Right hindlimb (tissue), 1 donor: ENCODE results near the gene EIF4A2.

Experiments
- DNase-seq: peaks from one replicate; pipeline ENCODE4 v3.0.0-alpha.2; 2018

EIF4A2 gene

DNA sequence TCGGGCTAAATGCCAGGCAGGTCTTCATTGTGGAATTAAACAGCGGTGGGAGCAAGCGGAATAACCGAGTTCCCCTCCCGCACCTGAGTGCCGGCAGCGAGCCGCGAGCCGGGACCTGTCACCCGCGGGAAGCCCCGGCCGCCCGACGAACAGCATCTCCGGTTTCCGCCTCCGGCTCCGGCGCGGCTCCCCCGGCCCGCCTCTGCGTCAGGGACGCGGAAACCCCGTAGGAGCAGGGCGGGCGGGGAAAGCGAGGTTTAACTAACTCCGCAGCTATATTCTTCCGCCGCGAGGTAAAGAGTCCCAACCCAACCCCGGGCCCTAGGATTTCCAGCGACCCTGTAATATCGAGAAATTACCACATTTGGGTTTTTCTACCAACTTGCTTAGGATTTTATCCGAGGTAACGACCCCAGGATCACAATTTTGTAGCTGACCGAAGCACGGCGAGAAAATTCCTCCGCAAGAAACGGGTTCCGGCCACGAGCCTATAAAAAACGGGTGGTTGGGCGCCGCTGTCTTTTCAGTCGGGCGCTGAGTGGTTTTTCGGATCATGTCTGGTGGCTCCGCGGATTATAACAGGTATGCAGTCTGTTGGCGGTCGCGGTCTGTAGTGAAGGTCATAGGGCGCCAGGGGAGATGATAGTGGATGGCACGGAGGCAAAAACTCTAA lies at the start of gene EIF4A2:
Gene EIF4A2, plus strand, starts transcription at position 520 of the 673 bp plus-strand sequence. Its CDS starts 34 bp downstream, at position 554.
- DNase-seq = peak; percentile 93

DNA sequence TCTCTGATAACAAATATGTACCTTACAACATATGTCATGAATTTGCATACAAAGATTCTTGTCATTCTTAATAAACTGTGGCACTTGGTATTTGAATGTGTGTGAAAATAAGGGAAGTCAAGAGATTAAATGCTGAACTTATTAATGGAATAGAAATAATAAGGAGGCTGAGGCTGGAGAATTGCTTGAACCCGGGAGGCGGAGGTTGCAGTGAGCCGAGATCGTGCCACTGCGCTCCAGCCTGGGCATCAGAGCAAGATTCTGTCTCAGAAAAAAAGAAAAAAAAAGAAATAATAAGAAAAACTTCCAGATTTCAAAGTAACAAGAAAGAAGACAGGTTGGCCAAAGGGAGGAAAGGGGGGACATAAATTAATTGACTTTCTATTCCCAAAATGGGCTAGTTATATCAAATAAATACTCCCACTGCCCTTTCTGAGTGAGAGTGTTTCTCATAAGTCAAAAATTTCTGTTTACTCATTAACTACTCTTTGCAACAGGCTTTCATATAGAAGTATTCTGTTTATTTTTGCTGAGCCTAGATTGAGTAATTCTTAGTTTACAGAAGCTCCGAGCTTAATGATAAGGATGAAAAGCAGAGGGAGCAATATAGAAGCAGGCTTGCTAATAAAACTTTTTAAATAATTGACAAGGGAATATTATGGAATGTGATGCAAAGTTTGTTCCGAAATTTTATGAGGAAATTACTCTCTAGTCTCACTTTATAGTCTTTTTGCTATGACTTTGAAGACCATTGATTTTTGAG lies 40.6 kb upstream of the EIF4A2 start:
- no peak for DNase-seq

DNA sequence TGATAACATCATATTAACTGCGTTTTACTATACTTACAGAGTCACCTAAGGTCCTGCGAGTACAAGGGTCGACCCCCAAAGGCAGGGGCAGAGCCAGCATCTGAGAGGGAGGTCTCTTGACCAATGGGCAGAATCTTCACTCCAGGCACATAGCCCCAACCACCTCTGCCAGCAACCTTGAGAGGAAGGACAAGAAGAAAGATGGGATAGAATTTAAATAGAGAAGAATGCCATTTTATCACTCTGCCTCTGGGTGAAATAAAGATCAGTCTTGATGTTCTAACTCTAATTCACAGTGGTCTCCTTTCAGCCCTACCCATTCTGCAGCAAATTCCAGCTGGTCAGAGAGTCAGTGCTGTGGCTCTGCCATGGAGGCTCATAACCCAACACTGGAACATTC lies 39.7 kb upstream of the EIF4A2 start:
- DNase-seq = no peak

DNA sequence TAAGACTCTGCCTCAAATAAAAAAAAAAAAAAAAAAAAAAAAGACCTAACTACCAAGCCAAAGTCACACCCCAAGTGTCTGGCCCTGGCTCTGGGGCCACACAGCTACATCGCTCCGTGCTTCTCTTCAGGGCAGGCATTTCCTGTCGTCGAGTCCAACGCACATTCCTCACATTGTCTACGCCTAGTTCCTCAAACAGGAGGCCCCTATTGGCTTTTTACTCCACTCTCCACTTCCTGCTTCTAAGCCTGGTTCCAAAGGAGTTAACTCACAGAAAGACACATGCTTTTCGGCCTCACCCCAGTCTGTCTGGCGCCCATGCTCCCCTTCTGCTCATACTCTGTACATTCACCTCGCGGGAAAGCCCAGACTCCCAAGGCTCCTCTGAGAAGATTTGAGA lies 37.4 kb upstream of the EIF4A2 start:
- peak; percentile 42 for DNase-seq

DNA sequence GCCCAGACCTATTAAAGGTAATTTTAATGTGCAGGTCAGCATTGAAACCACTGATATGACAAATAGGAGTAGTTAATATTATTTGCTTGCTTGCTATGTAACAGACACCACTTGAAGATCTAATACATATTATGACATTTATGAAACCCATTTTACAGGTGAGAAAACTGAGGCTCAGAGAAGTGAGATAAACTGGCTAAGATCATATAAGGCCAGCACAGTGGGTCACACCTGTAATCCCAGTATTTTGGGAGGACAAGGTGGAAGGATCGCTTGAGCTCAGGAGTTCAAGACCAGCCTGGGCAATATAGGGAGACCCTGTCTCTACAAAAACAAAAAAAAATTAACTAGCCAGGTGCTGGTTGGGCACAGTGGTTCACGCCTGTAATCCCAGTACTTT lies 33.1 kb upstream of the EIF4A2 start:
- DNase-seq = no peak

DNA sequence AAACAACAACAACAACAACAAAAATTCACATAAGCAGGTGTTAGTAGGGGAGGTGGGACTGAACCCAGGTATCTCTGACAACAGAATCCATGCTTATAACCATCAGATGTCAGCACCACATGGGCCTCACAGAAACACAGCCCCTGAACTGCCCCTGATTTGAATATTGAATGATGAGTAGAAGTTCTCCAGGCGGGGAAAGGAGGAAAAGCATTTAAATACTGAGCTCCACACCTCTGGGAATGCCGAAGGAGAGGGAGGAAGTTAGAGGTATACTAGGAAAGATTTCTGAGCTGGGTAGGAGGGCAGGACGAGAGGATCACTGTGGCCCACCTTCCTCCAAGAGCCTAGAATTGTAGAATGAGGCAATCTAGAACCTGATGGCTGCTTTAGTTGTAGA lies 31.9 kb upstream of the EIF4A2 start:
- no peak for DNase-seq

DNA sequence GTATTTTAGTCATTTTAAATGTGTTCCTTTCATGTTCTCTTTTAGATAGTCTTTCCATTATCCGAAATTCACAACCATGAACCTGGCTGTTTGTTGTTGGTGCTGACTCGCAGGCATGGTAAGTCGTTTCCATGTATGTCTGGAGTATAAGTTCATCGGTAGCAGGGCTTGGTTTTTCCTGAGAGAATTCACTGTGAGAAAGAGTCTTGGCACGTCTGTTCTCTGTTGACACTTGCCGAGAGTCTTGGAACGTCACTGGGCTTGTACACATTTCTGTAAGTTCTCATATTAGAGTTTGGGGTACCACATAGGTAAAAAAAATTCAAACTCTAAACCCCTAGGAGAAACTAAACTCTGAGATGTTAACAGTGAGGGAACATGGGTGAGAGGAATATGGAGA lies 29.4 kb upstream of the EIF4A2 start:
- DNase-seq = no peak

DNA sequence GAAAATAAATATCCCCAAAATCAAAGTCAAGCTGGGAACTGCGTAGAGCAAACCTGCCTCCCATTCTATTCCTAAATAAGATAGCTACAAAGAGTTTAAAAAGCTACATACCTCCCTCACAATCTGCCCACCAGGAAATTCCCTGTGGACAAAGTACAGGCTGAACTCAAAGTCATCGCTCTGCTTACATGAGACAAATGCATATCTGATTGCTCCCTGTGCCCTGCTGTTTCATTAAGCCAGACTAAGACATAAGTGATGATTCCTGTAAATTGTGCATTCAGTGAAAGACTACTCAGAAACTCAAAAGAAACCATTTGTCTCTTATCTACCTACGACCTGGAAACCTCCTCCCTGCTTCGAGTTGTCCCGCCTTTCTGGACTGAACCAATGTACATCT lies 28.5 kb upstream of the EIF4A2 start:
- no peak for DNase-seq

DNA sequence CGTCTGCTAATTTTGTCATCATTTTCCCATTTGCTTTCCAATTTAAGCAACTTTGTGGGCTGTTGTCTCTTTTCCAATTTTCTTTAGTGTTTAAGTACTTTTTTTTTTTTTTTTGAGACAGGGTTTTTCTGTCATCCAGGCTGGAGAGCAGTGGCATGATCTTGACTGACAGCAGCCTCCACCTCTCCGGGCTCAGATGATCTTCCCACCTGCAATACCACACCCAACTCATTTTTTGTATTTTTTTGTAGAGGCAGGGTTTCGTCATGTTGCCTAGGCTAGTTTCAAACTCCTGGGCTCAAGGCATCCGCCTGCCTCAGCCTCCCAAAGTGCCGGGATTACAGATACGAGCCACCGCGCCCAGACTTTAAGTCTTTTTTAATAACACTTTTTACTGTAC lies 26.2 kb upstream of the EIF4A2 start:
- DNase-seq = no peak

DNA sequence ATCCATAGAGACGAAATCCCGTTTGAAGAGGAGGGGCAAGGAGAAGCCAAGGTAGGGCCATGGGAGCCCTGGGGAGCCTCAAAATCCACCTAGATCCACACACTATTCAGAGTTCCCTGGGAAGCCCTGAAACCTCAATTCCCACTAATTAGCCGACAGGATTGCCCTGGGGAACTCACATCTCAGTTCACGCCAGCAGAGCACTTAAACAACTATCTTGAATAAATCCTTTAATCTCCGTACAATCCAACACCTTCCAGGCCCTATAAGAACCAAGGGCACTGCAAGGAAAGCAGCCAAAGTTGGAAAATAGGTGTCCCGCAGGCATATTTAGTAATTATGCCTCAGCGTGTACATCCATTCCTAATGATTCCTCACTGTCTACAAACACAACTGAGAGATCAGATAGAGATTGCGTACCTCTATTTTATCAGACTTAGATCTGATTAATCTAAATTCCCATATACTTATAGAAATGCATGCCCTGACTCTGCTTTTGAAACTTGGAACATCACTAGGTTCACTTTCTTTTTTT lies 25.6 kb upstream of the EIF4A2 start:
- DNase-seq = no peak

DNA sequence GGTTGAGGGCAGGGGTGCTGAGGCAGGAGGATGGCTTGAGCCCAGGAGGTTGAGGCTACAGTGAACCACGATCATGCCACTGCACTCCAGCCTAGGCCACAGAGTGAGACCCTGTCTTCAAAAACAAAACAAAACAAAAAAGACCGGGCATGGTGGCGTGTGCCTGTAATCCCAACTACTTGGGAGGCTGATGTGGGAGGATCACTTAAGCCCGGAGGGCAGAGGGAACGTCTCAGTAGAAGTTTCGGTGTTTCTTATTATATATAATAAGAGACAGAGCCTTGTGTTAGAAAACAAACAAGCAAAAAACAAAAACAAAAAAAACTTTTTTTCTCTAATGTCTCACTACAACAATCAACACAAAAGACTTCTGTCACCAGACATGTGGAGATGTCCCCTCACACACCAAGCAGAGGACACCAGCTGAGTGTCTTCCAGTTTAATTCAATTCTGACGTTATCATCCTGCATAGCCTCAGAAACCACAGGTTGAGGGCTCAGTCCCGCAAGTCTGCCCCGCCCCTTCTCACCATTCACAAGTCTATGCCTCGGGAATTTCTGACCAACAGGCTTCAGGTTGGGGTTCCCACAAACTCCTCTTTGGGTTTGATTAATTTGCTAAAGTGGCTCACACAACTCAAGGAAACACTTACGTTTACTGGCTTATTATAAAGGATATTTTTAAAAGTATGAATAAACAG lies 24.0 kb upstream of the EIF4A2 start:
- DNase-seq = no peak

DNA sequence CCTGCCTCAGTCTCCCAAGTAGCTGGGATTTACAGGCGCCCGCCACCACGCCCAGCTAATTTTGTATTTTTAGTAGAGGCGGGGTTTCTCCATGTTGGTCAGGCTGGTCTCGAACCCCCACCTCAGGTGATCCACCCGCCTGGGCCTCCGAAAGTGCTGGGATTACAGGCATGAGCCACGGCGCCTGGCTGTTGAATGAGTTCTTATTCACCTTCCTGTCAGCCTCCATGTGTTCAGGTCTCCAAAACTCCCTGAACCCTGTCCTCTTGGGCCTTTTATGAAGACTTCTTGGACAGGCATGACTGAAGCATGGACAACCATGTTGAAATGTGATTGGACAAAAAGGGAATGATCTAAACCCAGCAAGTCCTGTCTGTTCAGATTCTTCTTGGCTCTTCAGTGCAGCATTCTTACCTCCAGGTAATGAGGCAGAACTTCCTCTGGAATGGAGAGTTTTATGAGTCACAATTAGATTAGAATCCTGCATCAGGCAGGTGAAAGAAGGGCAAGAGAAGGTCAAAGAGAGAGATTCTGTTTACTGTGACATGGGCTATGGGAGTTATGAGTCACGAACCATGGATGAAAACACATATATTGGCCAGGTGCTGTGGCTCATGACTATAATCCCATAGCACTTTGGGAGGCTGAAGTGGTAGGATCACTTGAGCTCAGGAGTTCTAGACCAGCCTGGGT lies 23.1 kb upstream of the EIF4A2 start:
- DNase-seq = no peak

DNA sequence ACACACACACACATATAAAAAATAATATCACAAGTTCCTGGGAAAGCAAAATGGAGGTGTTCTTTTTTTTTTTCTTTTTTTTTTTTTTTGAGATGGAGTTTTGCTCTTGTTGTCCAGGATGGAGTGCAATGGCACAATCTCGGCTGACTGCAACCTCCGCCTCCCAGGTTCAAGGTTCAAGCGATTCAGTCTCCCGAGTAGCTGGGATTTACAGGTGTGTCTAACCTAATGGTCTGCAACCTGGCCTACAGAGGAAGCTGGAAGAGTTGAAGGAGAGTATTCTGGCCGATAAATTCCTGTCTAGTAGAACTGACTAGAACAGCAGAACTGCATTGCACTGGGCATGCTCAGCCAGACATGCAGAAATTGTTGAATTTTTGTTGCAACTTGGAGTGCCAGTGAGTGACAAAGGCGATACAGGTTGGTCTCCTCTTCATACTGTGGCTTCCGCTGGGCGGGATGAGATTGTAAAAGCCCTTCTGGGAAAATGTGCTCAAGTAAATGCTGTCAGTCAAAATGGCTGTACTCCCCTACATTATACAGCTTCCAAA lies 22.4 kb upstream of the EIF4A2 start:
- no peak for DNase-seq

DNA sequence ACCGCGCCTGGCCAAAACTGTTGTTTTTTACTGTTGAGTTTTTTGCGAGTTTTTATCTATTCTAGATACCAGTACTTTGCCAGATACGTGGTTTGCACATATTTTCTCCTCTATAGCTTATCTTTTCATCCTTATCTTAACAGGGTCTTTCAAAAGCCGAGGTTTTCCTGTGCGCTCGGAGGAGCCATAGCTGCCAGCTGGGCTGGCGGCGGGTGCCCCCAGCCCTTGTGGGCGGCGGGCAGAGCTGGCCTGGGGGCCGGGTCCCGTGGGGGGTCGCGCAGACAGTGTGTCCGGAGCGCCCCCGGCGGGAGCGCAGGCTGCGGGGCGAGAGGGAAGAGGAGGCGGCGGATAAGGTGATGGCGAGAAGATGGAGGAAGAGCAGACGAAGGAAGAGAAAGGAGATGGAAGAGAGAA lies 11.1 kb upstream of the EIF4A2 start:
- DNase-seq = no peak

DNA sequence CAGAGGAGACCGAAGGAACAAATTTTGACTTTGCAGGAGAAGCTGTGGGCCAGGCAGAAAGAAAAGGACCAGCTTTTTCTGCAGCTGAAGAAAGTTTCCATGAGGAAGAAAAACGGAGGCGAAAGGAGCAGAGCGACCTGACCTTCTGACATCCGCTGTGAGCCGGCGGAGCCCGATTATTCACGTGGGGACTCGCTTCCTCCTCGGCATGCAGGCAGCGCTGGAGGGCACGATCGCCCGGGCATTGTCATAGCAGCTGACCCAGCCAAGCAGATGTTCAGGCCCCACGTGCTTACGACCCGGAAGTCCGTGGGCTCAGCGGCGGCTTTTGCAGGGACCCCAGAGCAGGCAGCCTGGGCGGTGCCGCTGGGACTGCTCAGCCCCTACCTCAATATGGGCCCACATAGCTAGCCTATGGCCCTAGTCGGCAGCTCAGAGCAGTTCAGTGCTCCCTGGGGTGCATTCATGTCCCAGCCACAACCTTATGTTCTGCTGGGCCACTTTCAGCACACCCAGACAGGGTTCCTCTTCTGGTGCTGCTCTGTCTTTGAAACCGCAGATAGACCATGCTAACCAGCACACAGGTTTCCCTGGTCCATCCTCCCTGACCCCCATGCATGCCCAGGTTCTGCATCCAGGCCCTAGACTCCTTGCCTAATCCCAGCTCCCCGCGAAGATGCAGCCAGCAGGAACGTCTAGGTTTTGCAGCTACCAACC lies 10.5 kb upstream of the EIF4A2 start:
- DNase-seq = peak; percentile 65

DNA sequence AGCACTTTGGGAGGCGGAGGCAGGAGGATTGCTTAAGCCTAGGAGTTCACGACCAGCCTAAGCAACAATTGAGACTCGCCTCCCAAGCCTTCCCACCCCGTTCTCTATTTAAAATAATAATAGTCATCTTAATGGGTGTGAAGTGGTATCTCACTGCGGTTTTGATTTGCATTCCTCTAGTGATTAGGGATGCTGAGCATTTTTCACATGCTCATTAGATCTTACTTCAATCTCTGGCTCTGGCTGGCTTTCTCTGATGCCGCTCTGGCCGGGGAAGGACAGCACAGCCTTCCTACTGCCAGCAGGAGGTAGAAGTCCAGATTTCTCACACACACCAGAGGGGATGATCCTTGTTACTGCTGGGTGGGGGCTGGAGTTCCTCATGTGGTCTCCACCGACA lies 7.4 kb upstream of the EIF4A2 start:
- no peak for DNase-seq

DNA sequence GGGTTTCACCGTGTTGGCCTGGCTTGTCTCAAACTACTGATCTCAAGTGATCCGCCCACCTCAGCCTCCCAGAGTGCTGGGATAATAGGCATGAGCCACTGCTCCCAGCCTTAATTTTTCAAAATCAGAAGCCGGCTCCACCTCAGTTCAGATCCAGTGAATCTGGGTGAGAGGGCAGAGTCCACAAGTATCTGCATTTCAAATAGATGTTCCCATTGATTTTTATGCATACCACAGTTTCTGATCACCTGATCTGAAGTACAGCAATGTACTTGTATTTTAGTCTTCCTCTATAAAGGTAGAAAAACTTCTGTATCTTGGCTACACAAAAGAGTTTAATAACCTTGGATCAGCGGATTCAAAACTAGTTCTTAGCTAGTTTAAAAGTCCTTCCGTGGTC lies 4.2 kb upstream of the EIF4A2 start:
- no peak for DNase-seq

DNA sequence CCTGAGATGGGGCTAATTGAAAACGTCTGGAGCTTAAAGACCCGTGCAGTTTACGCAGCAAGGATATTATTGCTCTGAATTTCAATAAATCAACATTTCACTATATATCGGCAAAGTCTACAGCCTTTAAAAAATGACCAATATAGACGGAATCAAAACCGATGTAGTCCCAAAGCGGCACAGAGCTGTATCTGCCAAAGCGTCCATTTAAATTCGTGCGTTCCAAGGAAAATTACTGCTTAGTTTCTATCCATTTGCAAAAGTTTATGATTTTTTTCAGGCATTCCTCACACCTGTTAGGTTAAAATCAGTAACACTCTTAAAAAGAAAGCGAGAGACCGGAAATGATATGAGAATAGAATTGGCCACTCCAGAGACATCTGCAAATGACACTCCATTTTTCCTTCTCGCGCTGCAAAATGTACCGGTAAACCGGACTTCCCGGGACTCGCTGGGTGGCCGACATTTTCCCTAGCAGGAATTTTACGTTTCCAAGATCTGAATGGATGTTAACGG lies 777 bp upstream of the EIF4A2 start:
- no peak for DNase-seq

DNA sequence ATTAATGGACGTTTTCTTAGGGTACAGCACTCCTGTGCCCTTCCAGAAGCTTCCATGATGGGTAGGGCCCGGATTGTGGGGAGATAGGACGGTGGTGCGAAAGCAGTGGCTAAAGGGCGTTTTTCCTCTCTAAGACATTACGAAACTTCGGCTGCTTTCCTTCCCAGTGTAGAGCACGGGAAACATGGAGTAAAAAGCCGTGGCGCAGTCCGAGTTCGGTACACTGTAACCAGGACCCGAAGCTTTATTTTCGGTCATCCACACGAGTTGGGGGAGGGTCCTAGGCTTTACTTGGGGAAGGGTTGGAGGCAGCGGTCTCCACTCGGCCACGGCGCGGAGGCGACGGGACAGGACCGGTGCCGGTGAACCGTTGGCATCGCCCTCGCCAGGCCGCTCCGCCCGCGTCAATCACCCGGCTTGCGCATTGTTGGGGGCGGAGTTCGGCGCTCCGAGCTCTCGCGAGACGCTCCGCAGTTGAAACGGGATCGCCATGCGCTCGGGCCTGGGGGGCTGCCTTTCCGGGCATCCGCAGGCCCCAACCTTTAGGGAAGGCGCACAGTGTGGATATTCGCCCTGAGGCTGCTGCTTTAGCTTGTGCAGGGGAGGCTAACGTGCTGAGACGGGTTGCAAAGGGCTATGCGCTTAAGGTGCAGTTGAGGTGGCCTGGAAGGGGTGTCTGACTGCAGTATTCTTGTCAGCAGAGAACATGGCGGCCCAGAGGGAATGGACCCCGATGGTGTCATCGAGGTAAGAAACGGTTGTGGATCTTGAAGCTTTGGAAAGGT lies 546 bp downstream of the EIF4A2 start:
- DNase-seq = peak; percentile 87

DNA sequence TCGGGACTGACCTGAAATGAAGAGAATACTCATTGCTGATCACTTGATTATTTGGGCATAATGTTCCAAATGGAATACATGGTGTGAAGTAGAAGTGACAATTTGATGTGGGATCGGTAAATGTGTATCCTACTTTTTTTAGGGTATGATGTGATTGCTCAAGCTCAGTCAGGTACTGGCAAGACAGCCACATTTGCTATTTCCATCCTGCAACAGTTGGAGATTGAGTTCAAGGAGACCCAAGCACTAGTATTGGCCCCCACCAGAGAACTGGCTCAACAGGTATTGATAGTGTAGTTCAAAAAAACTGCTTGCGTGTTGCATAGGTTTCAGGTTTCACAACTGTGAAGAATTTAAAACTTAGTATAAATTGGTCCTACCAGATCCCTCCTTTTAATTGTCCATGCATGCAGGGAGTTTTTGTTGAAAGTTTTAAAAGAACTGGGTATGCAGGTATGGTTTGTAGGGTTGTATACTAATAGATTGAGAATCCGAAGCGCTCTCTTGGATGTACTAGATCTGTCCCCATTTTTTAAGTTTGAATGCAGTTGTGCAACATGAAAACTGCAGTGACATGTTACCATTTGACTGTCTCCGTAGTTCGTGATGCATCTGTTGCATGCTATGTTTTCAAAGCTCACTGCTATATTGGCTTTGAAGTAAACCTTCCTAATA lies 1.6 kb downstream of the EIF4A2 start:
- no peak for DNase-seq
